C1 segment of cervical spinal cord (tissue), 14 donors: ENCODE measurements around the gene LRR1.
"Not testable (repeated sequence)": the region's sequence is repeated elsewhere in the genome, so short reads cannot be mapped to it uniquely, and the experiment has no call there.

Source experiments
- DNase-seq, 14 donors: peaks; one replicate each; lab custom pipeline; 2025; lab: John Stamatoyannopoulos, UW

LRR1 gene

DNA sequence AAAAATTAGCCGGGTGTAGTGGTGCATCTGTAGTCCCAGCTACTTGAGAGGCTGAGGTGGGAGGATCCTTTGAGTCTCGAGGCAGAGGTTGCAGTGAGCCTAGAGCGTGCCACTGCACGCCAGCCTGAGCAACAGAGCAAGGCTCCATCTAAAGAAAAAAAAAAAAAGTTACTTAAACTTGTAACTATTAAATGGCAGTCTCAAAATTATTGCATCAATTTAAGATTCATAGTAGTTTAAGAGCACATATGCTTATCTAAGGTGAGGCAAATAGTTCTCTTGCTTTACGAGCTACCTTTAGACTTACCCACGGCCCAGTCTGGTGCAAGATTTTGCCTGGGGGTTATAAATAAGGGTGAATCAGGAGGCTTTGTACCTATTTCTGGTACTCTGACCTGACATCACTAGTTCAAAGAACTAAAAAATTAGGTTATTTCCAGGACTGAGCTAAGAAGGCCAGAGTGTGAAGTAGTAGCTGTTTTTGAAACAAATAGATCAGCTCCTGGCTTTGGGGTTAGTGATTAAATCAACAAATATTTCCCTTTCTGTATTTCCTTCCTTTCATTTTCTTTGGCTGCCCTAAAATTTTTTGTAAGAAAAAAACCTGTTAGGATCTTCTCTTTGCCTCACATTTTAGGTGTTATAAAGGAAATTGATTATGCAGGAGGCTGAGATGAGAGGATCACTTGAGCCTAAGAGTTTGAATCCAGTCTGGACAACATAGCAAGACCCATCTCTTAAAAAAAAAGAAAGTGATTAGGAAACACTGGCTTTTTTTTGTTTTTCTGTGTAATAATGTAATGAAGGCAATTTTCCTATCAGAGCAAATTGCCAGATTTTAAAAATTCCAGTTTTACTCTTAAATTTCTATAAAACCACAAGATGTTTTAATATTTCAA, 25.4 kb downstream of the LRR1 start:
- no peak for DNase-seq

DNA sequence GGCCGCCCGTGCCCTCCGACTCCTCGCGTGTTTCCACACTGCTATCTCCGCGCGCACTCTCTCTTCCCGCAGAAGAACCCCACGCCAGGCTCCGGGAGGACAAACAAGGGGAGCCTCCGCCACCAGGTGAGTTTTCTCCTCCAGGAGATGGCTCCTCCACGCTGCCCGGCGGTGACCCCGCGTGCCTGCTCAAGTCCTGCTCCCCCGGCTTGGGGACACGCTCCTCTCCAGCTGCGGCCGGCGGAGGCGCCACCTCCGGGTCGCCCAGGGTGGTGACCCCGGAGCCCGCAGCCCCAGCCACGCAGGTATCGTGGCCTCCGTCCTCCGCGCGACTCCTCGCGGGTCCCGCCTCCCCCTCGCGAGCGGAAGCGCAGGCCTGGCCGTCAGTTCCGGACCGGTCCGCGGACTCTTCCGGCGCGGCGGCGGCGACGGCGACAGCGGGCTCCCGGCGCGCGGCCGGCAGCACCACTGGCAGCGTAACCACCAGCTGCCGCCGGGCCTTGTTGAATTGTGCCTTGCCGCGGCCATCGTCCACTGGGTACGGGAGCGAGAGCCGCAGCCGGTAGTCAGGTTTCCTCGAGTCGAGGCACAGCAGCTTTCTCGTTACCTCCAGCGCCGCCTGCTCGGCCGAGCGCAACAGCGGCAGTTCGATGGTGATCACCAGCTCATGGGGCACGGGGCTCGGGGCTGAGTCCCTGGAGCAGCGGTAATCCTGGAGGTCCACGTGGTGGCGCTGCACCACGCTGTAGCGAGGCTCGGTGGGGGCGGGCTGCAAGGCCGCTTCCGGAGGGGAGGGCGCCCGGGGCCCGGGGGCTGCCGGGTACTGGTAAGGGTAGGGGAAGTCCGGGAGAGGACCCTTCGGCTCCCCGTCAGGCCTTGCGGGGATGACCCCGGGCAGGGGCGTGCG, 35.2 kb downstream of the LRR1 start:
- peak; percentile 38 to 96 (median 89) for DNase-seq

DNA sequence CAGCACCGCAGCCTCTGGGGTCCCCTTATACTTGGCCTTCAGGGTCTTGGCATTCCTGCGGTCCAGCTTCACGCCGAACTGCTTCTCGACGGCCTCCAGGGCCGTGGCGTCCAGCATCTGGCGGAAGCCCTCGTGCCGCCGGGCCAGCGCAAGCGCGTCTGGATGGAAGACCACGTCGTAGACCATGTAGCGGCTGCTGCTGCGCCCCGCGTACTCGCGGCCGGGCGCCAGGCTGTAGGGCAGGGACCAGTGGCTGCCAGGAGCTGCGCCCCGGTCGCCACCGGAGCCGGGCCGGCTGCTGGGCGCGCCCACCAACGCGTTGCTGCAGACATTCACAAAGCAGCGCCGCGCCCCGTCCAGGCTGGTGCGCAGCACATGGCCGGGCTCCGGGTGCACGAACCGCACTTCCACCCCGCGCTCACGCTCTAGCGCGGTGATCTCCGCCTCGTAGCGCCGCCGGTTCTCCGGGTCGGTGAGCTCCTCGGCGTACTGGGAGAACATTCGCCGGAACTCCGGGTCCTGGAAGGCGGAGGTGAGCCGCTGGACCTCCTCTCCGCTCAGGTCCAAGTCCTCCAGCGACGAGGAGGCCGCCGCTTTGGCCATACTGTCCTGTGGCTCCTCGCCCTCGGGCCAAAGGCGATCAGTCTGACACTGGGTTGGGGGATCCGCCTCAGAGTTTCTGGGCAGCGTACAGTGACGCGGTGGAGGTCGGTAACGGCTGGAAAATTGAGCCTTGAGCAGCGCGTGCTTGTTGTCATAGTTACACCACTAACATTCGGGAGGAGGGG, 36.0 kb downstream of the LRR1 start, which contains the start of gene DNAAF2:
DNAAF2 (minus strand) TSS at position 698 of the 788 bp plus-strand sequence; CDS start at position 603, 95 bp downstream.
- peak in 11 of 14 donors; percentile 25 to 77 (median 60) for DNase-seq

DNA sequence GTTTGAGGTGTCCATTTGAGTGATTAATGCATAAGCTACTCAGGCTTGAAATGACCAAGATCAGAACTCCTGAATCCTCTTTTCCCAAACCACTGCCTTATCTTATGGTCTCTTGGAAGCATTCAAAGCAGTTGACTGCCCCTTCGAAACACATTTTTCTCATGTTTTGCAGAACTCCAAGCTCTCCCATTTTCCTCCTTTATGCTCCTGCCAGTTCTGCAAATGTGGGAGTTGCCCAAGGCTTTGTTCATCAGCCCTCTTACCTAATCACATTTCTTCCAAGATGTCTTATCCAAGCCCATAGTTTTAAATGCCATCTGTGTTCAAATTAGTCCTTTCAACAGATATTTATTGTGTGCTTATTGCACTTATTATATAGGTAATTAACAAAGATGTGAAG, 38.1 kb downstream of the LRR1 start:
- no peak for DNase-seq

DNA sequence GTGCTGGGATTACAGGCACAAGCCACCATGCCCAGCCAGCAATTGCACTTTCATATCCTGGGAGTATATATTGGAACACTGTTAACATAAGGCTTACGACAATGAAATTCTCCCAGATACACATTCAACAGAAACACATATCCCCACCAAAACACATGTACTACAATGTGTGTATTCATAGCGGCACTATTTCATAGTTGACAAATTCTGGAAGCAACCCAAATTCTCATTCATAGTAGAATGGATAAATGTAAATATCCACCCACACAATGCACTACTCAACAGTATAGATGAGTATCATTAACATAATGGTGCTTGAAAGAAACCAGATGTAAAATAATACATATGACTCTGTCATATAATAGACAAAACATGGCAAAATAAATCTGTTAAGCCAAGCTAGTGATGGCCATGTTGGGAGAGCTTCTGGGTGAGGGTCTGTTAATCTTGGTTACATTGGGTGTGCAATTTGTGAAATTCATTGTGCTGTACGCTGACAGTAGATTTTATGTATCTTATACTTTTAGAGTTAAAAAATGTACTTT, 38.9 kb downstream of the LRR1 start:
- DNase-seq: no peak

DNA sequence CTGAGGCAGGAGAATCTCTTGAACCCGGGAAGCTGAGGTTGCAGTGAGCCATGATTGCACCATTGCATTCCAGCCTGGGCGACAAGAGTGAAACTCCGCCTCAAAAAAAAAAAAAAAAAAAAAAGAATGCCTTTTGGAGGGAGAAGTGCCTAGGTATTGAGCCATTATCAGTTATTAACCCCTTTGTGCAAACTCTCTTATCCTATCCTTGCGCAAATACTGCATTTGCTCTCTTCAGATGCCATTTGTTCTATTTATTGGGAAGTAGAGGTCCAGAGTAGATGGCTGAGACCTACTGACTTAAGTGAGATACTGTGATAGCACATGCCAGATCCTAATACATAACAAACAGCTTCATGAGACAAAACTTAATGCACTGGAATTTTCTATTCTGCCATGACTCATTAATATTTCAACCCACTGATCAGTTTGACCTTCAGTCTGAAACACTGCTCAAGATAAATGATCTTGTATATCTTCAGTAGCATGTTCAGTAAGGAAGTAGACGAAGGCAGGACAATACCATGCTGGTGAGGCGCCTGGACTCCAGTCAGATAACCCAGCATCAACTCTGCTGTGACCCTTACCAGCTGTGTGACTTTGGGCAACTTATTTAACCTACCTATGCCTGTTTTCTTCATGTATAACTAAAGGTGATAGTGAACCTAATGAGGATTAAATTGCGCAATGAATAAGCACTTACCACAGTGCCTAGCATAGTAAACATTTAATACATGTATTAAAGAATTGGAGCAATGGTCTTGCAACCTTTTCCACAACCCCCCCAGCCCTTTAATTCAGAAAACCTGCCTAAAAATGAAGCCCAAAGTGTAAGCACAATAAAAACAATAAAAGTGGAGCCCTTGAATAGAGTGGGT, 42.0 kb downstream of the LRR1 start:
- no peak for DNase-seq

DNA sequence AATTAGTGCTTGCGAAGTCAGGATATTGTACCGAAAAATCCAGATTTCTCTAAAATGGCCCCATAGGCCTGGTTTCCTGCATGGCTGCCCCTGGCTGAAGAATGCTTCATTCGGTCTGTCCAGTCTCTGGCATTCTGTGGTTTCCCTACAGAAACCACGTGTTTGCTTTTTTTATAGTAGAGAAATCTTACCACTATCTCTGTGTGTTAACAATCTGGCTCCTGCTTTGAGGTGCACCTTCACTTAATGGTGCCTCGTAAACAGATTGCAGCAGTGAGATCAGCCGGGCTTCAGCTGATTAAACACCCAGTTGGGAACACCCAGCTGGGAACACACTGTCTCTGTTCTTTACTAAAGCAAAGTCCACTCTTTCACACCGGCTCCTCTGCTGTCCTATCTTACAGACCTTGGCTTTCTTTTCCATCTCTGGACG, 43.0 kb downstream of the LRR1 start:
- peak in 2 of 14 donors; percentile 3 to 35 for DNase-seq

DNA sequence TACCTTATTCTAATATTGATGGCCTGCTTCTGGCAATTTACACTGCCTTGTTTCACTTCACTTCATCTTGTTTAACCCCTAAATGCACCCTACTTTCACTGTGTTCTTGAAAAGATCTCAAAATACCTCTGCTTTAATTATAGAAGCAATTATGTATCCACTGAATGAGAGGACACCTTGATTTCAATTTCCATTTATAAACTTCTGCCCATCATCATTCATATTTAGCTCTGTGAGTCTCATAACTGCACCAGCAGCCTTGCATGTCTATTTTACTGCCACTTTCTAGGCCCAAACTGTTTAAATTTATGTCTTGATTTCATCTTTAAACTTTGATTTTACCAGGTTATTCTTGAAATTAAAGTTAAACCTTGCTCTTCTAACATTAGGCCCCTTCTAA, 43.4 kb downstream of the LRR1 start:
- no peak for DNase-seq

DNA sequence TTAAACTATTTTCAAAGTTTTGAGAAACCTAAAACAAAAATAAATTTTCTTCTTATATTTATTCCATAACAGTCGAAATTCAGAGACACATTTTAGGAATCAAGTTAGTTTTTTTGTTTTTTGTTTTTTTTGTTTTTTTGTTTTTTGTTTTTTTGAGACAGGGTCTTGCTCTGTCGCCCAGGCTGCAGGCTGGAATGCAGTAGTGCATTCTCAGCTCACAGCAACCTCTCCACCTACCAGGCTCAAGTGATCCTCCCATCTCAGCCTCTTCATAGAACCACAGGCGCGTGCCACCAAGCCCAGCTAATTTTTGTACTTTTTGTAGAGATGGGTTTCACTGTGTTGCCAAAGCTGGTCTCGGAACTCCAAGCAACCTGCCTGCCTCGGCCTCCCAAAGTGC, 54.8 kb downstream of the LRR1 start:
- no peak for DNase-seq

DNA sequence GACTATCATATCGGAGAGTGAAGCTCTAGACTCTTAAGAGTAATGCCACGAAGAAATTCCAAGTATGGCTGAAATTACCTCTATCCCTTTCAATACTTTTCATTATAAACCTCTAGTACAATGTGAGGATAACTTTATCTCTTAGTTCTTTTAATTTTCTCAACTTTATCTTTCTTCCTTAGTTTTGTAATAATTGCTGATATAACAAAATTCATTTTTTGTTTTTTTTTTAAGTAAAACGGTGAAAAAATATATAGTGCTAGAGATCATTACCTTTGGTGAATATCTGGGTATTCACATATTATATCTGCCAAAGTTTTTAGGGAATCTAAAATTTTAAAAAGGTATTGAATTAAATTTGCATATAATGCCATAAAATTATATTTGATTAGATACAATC, 55.8 kb downstream of the LRR1 start:
- no peak for DNase-seq

DNA sequence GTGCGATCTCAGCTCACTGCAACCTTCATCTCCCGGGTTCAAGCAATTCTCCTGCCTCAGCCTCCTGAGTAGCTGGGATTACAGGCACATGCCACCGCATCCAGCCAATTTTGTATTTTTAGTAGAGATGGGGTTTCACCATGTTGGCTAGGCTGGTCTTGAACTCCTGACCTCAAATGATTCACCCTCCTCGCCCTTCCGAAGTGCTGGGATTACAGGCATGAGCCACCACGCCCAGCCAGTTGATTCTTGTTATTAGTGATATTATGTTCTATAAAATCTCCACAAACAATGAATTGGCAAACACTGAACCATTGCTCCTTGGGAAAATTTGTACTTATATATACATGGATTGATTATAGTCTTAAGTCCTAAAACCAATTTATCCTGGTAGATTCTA, 58.8 kb downstream of the LRR1 start:
- not testable (repeated sequence) for DNase-seq

DNA sequence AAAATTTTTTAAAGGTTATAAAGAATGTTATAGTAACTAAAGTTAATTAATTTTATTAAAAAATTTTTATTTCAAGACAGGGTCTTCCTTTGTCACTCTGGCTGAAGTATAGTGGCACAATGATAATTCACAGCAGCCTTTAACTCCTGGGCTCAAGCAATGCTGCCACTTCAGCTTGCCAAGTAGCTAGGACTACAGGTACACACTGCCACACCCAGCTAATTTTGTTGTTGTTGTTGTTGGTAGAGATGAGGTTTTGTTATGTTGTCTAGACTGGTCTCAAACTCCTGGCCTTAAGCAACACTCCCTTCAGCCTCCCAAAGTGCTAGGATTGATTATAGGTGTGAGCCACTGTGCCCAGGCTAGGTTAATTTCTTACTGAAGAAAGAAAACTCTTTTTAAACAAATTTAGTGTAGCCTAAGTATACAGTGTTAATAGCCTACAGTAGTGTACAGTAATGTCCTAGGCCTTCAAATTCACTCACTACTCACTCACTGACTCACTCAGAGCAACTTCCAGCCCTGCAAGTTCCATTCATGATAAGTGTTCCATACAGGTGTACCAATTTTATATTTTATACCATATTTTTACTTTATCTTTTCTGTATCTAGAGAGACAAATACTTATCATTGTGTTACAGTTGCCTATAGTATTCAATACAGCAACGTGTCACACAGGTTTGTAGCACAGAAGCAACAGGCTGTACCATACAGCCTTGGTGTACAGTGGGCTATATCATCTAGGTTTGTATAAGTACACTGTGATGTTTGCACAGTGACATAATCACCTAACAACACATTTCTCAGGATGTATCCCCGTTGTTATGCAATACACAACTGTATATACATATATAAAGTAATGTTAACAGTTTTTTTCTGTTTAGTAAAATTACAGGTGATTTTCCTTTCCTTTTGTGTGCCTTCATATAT, 61.1 kb downstream of the LRR1 start:
- no peak for DNase-seq
